A673 (cell line): ENCODE measurements around the gene VWA2.

Experiments used
- CTCF ChIP-seq: fragments of 300-800, 200-600 bp; sonication (generic); conservative IDR thresholded peaks from 2 replicates; pipeline ENCODE4 v1.5.1; 2017; ENCODE audit warnings: low read depth, mild to moderate bottlenecking, antibody characterized with exemption, low read length, moderate library complexity, mixed read lengths
- EZH2 ChIP-seq: fragments of 200-600 bp; sonication (generic); IDR thresholded peaks from 2 replicates; pipeline ENCODE4 v1.6.1; 2017; ENCODE audit warnings: borderline replicate concordance, low read depth, mild to moderate bottlenecking, mixed read lengths, antibody characterized with exemption, low read length; ENCODE audit not compliant: poor library complexity, severe bottlenecking

- TF ChIP-seq CTCF (no peak), EZH2 (no peak)
Measured at GRCh38 chr10:114202812-114203211, 36.2 kb upstream of the VWA2 start.
